Activated CD8-positive, alpha-beta memory T cell treated with anti-CD3 and anti-CD28 coated beads for 1 hour (primary cell): ENCODE measurements around the gene DNAH11.
"Not testable (repeated sequence)": the region's sequence is repeated elsewhere in the genome, so short reads cannot be mapped to it uniquely, and the experiment has no call there.

Experiments used
- DNase-seq, 2 donors: peaks; one replicate each; pipeline ENCODE4 v3.0.0-alpha.2; 2020; ENCODE audit warnings: low read depth in 1 of 2; ENCODE audit errors: extremely low read depth in 1 of 2

Gene DNAH11

DNA sequence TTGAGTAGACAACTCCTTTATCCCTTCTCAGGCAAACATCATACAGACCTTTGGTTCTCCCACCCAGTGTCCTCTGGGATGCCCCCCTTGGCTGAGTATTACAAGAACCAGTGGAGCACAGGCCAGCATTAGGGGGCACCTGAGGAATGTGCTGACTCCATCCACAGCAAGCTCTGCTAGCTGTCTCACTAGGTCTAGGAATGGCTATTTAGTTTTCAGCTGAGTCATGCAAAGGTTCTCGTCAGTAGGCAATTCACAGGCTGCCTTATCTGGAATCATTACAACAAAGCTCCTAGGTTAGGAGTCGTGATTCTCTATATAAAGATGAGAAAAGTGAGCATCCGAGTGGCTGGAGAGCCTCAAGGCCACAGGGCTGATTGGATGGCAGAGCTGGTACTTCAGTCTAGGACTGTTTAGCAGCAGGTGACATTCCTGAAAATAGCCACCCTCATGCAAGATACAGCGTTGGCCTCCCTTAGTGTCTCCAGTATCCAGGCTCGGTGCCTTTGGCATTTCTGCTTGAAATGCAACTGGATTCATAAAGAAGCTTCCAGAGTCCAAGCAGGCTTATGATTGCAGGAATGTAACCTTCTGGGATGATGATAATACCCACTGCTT, 327.1 kb downstream of the DNAH11 start:
- DNase-seq: no peak

DNA sequence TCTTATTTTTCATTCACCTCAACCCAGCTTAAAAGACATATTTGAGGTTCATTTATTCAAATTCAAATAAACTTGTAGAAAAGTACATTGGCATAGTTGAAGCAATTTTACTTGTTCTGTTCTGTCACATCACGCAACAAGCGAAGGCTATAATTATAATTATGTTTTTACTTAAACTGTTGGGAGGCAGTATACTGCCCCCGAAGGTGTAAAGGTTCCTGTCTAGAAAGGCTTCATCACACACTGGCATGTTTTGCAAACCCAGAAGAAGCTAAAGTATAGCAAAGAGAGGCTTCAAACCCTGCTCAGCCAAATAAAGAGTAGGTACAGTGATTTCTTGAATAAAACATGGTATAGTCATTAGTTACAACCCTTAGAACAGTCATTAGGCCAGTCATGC, 340.2 kb downstream of the DNAH11 start:
- no peak for DNase-seq

DNA sequence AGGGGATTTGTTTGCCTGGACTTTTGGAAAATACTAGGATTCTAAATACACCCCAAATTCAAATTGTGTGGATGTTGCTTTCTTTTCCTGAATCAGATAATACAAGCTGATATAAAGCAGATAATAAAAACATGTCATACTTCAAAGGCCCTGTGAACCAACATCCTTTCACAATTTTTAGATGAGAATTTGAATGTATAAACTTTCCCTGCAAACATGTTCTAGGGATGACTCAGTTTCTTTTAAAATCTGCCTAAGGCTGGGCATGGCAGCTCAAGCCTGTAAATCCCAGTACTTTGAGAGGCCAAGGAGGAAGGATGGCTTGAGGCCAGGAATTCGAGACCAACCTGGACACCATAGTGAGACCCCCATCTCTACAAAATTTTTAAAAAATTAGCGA, 340.7 kb downstream of the DNAH11 start:
- not testable (repeated sequence) for DNase-seq

DNA sequence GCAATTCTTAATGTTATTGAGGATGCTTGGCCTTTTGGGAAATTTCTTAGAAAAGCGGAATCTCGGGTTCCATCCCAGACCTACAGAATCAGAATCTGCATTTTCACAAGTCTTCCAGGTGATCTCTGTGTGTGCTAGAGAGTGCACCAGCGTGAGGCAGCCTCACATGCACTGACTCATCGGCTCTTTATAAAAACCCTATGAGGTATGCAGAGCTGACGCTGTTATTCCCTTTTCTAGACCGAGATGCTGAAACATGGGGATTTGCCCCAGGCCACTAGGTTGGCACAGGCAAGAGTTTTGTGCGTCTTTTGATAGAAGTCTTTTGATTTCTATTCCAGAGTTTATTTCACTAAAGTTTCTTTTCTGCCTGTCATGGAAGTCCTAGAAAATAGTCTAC, 341.7 kb downstream of the DNAH11 start:
- DNase-seq: no peak

DNA sequence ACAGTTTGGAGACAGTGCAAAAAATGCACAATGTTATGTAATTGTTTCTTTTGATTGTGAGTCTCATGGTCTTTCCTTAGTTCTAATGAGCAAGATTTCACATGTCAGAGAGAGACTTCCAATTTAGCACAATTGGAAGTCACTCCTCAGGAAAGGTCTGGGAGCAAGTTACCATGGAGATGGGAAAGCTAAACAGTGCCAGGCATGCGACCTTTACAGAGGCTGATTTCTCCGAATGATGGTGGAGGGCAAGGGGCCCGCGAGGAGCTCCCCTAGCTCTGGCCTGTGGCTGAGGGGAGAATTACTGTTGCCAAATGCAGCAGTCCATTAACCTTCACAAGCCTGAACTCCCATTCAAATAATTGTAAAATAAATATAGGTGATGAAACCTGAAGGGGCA, 343.6 kb downstream of the DNAH11 start:
- no peak for DNase-seq

DNA sequence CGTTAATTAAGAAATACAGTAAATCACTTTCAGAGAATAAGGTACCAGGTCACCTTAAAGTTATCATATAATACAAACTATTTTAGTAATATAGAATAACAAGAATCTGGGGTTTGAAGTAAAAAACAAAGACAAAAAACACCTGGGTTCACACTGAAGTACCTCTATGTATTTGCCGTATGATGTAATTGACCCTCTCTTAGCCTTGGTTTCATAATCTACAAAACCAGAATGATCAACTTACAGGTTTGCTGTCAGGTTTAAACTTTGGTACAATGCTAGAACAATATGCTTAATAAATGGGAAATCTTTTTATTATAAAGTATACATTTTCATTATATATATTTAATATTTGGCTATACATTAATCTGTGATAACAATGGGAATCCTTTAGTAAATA, 344.5 kb downstream of the DNAH11 start:
- DNase-seq: no peak

DNA sequence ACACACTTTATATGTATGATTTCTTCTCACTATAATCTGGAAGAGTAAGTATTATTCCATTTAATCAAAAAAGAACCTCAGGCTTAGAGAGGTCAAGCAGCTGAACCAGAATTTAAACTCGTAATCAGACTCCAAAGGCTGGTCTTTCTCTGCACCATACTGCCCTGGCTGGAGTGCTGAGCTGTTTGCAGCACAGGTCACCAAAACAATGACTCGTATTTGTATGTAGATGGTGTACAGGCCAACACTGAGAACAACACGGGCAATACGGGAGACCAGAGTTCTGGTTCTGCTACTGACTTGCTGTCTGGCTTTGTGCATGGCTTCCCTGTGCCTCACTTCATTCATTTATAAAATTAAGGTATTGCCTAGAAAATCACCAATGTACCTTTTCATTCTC, 344.9 kb downstream of the DNAH11 start:
- DNase-seq: no peak

DNA sequence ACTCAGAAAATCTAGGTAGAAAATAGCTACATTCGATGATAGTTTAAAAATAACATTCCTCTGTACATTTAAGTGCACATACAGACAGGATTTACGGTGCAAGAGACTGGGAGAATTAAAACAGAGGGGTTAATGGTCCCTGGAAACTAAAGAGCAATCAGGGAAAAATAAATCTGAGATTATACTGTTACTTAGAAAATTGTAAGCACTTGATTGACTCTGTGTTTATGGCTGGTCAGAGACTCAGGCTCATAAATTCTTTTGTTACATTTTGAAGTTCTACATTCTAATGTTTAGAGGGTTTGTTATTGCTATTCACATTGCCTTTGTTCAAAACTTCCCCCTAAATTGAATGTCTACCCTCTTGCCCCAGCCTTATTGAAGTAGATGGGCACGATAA, 348.5 kb downstream of the DNAH11 start:
- DNase-seq: no peak

DNA sequence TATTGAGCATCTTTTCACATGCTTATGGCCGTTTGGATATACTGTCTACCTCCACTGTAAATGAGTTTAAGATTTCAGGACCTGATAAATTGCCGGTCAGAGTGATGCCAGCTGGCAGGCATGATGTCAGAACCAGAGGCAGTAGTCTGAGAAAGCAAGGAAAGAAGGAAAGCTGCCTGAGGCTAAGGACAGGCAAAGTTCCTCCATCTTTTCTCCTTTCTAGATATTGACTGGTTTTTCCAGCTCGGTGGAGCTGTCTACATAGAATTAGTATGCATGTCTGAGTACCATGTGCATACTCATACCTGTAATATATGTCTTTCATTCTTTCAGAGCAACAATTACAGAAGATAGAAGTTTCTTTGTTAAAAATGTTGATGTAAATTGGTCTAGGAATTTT, 350.6 kb downstream of the DNAH11 start:
- DNase-seq: no peak

DNA sequence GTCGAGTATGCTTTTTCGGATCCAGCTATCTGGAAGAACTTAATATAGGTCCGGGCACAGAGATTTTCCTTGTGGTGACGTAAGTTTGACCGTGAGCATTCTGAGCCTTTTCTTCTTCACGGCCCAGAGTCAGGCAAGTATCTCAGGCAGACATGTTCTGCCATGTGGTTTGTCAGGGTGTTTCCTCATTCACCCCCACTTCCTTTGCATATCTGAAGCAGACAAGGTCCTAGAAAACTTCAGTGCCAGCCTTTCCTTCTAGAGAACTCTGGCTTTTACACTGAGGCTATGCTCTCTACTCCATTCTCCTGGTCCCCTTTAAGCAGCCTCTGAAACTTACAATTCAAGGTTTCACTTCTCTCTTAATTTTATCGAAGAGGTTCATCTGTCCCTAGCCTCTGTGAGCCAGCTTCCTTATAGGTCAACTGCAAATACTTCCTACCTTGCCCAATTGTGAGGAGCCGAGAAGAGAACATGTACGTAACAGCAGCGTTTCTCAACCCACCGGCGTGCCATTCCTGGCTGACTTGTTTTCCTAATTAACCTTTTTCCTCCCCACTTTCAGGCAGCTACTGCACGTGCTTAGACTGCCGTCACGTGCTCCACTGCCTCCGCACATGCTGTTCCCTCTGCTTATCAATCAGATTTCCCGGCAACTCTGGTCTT, 355.6 kb downstream of the DNAH11 start:
- DNase-seq: no peak

DNA sequence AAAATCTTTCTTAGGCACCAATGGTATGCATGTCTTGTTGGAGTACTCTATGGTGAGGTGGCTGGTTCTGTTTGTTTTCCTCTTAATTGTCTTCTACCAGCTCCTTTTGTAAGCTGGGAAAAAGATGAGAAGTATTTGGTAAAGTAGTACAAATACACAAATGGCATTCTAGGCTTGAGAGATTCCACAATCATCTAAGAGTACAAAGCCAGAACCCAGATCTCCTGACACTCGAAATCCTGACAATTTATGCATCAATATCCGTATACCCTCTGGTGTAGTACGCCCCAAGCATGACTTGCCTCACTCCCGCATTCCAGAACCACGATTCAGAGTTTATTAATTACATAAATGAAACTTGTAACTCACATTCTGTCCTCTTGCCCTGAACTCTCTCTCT, 359.4 kb downstream of the DNAH11 start:
- no peak for DNase-seq

DNA sequence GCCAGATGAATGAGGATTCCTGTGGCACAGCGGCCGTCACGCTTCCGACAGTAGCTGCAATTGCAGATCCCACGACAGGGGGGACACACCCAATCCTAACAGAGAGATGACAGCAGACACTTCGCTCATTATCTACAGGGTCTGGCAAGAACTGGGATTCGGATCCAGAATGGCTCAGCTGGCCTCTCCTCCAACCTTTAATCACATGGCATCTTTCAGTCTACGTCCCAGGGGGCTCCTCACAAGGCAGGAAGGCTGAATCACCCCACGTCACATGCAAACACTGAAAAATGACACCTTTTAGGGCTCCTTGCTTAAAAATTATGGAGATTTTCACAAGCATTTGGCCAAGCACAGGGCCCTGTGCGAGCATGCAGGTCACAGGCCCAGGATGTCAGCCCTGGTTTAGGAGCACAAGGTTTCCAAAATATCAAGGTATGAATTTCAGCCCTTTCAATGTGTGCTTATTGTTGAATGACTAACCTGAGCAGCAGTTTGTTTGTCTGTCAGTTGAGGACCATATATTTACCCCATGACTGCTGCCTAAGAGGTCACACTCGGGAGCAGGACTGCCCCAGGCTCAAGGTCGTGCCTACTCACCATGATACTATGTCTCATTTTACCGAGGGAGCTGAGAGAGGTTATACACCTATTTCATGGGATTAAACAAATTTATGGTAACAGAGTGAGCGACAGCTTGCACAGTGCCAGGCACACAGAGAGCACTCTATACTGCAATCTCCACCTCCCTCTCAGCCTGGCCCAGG, 360.4 kb downstream of the DNAH11 start:
- no peak for DNase-seq

DNA sequence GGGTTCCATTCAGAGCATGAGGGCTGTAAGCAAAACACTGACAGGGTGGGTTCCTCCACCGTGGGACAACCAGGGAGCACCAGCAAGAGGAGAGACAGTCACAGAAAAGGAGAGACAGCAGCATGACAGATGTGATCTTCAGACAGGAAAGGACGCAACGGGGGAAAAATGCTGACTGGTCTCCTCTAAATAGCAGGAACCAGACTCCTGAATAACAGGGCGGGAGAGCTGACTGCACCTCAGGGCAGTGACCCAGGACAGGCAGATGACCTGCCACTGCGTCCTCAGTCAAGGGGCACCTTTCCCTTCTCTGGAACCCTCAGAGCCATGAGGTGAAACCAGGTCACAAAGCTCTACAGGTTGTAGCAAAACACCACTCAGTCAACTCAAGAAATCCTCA, 365.9 kb downstream of the DNAH11 start:
- no peak for DNase-seq

DNA sequence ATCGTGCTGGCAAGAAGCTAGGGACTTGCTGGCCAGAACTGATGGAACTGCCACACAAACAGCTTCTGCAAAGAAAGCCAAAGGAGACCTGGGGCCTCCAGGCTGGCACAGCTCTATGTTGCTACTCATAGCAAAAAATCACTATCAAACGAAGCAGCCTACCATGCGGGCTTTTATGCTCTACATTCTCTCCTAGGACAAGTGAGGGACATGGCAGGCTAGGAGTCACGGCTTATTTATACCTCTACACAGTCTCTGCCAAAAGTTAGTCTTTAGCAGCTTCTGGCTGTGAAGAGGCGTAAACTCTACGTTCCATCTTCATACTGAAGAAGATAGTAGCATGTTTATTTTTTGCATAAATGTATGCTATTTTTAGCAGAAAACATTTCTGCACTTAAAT, 367.4 kb downstream of the DNAH11 start:
- no peak for DNase-seq

DNA sequence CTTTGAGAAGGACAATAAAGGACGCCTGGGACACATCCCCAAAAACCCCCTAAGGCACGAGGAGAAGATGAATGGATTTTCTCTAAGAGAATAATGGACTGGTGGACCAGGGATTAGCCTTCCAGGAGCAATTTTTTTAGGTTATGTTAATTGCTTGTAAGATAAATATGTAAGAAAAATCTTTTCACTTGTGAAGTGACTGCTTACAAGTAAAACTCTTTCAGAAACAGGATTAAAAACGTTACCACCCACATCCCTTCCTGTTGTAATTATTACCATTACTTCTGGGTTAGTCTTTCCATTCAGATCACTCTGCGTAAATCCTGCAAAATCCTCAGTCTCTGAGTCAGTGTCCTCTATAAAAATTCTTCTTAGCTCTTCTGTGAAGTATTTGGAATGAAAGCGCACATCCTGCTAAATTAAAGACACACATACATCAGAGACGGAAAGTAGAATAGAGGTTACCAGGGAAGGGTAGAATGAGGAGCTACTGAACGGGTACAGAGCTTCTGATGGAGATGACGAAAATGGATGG, 368.6 kb downstream of the DNAH11 start:
- DNase-seq: no peak

DNA sequence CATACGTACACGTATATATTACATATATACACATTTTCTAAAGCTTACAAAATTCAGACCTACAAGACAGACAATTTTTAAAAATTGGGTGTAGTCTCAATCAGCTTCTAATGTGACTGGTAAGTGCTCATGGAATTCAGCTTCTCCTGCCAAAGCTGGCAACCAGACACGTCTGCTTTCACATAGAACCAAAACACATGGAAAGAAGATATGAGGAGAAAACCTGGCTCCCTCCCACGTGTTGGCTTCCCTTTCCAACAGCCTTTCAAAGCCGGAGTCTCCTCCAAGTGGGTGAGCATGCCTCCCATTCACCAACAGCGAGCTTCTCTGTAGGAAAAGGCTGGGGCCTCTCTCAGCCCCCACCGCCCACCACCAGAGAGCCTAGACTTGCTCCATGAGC, 369.5 kb downstream of the DNAH11 start:
- no peak for DNase-seq

DNA sequence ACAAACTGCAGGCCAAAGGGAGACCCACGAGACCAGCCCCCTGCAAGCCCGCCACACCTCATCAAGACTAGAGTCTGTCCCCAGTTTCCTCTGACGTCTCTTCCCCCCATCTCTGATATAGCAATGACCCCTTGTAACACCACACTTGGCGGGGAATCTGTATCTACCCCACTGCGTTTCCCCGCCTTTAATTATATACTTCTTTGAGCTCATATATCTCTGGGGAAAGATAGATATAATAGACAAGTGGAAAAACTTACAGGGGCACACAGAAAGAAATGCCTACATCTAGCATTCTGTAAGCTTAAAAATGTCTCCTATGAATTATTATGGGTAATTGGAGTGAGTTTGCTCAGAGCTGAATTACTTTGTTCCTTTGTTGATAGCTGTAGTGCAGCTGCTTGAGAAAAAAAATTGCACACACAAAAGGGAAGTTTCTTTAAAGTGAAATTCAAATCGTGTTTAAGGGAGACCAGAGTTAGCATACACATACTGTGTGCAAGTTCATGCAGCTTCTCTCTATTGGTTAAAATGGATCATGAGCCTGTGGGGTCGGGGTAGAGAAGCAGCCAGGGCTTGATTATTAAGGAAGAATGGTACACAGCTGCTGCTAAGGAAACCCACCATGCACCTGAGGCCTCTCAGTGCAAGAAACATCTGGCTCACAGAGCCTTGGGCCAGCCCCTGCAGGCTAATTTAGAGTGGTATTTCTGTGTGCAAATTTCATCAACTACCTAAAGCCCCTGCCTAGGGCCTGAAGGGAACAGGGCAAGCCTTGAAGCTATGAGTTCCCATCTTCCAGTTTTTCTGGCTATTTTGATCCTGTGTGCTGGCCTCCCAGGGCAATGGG, 370.3 kb downstream of the DNAH11 start:
- DNase-seq: no peak

DNA sequence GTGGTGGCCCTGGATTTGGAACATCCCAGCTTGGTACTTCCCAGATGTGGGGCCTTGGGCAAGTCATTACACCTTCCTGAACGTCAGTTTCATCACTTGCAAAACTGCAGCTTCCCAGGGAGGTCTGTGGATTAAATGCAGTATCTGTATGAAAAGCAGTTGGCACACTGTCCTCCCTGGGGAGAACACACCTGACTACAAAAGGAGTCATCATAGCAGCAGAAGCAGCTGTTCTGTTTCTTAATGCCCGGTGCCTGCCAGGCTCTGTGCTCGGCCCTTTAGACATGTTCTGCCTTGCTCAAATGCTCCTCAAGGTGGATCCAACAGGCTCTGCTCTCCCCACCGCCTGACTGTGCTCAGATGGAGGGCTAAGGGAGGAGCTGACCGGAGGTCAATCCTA, 371.8 kb downstream of the DNAH11 start:
- DNase-seq: no peak

DNA sequence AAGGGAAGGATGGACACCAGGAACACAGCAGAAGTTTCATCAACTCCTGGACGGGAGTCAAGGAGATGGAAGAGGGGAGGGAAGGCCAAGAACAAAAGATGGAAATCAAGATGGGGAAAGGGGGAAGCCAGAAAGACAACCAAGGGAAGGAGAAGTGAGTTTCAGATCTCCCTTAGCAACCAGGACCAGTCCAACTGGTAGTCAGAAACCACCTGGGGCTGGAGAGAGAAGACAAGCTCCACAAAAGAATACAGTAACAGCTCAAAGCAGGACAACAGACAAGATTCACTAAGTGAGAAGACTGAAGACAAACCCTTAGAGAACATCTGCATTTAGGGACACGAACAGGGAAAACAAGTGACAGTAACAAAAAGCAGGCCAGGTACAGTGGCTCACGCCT, 372.3 kb downstream of the DNAH11 start:
- no peak for DNase-seq

DNA sequence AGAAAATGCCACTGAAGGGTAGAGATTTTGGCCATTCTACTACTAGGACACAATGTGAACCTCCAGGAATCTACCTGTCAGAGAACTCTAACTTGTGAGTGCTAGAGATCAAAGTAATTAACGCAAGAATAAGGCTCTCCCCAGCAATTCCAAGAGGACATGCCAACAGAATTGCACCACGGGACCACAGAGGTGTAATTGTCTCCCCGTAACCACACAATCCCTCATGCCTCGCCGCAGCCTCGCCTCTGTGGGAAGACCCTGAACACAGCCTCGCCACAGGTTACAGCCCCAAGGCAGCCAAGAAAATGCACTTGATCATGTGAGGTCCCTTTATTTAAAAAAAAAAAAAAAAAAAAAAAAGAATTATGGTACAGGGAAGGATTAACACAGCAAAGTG, 373.3 kb downstream of the DNAH11 start:
- no peak for DNase-seq

DNA sequence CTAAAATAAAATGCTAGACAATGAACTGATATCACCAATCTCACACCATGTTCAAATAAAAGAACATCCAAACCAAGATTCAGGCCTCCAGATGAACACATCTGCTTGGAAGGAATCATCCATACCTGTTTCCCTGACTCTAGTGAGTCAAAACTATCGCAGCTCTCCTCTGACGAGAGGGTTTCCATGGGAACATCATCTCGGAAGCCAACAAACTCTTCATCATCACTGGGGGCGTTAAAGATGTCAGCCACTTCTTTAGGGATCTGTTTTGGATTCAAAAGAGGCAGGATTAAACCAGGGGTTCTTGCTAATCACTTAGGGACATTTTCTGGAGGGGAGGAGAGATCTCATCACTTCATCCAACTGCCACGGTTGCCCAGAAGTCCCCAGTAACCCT, 373.8 kb downstream of the DNAH11 start:
- no peak for DNase-seq
